NCI-H774 (cell line): ENCODE results near the gene POP5.
"Not testable (repeated sequence)": the region's sequence is repeated elsewhere in the genome, so short reads cannot be mapped to it uniquely, and the experiment has no call there.

Experiments used
- DNase-seq: peaks from one replicate; lab custom pipeline; 2025; lab: John Stamatoyannopoulos, UW

The POP5 gene, protein sequence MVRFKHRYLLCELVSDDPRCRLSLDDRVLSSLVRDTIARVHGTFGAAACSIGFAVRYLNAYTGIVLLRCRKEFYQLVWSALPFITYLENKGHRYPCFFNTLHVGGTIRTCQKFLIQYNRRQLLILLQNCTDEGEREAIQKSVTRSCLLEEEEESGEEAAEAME

DNA sequence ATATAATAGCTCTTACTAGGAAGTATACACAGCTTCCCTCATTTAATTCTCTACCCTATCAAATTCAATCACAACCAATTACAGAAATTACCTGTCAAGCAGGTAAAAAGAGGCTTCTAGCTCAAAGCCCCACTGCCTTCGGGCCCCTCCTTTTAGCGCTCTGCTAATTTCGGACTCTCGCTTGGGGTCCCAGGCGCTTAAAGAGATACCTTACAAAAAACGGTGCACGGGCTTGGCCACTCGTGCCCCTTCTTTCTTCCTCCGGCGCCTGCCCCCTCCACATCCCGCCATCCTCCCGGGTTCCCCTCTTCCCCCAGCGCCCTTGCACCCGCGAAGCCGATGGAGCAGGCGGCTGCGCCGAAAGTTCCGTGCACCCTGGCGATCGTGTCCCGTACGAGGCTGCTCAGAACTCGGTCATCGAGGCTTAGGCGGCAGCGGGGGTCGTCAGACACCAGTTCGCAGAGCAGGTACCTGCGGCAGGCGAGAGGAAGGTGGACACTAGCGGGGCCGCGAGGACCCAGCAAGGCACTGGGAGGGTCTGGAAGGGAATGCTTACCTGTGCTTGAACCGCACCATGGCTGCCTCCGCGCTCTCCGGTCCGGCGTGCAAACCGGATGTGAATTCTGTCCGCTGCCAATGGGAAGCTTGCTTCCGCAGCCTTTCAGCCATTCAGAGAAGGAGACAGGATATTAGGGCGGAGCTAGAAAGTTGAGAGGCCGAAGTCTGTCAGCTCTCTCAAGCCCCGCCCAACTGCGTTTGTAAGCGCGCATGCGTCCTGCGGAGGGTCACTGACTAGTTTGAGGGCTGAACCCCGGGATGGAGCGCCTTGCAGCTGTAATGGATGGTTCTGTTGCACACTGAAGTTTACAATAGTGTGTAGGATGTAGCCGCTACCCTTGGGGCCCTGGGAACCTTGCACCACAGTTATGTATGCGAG, at the start of gene POP5:
POP5 (minus strand) TSS at position 616 of the 937 bp plus-strand sequence; CDS start at position 576, 40 bp downstream.
- peak; percentile 100 for DNase-seq

- DNase-seq, result no peak
These were observed 49.1 kb upstream of the POP5 start for GRCh38 chr12:120630104-120630892.

DNA sequence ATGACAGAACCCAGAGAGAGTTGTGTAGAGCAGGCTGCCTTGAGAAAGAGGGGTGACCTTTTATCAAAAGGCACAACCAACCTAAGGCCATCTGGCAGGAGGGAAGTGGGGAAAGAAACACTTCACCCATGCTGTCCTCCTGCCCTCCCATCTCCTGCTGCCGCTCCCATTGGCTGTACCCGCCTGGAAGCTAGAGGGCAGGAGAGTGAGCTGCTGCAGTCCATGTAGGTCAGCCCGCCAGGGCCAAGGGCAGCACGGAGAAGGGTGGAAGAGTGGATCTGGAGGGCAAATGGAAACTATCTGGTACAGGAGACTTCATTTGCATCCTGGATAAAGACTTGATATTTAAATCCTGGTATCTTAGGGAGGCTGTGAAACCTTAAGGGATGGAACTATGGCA, 47.7 kb upstream of the POP5 start:
- no peak for DNase-seq

DNA sequence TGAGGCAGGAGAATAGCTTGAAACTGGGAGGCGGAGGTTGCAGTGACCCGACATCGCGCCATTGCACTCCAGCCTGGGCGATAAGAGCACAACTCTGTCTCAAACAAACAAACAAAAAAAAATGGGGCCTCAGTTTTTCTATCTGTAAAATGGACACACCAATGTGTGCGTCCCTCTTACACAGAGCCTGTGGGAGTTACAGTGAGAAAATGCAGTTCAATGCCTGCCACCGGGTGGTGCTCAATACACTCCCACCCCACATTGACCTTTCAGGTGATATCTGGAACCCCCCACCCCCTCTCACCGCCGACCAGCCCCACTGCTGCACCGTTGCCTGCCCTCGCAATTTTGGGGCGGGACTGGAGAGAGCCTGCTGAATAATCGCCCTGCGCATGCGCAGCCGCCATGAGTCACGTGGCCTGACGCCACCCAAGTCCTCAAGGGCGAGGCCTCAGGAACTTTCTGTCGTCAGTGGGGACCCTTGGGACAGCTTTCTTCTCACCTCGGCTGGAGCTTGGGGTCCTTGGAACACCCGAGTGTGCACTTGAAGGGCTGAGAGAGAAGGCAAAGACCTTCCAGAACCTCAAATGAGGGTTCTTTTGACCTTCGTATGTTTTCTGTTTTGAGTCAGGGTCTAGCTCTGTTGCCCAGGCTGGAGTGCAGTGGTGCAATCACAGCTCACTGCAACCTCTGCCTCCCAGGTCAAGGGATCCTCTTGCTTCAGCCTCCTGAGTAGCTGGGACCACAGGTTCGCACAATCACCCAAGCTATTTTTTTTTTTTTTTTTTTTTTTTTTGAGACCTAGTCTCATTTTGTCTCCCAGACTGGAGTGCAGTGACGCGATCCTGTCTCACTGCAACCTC, 44.6 kb upstream of the POP5 start:
- no peak for DNase-seq

GRCh38 chr12:120620624-120621023, 39.4 kb upstream of the POP5 start:
- no peak for DNase-seq

DNA sequence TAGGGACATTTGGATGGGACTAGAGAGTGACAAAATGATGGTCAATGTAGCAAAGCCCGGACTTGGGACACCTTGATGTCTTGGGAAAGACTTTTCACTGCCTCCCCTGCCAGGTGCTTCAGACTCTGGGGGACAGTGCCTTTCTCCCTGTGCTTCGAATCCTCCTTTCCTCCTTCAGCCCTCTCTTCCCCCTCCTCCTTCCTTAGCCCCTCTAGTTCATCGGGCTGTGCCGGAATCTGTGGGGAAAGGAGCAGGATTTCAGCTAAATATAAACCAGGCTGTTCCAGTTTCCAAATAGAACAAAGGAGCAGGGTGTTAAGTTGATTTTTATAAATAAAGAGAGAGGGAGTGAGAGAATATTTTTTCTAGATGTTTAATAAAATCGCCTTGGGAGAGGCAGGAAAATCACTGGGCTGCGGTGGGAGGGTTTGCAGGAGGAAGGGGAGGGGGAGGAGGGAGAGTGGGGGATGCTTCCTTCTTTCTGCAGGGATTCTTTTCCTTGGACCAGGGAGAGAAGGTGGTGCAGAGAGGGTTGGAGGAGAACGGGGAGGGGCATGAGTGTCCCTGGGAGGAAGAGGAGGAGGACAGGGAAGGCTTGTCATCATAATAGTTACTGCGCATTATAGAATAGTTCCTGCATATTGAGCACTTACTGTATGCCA, 37.9 kb upstream of the POP5 start:
- DNase-seq, result no peak

DNA sequence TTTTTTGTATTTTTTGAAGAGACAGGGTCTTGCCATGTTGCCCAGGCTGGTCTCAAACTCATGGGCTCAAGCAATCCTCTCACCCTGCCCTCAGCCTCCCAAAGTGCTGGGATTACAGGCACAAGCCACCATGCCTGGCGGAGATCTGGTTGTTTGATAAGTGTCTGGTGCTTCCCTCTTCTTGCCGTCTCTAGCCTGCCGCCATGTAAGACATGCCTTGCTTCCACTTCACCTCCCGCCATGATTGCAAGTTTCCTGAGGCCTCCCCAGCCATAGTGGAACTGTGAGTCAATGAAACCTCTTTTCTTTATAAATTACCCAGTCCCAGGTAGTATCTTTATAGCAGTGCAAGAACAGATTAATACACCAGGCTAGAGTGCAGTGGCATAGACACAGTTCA, 36.6 kb upstream of the POP5 start:
- not testable (repeated sequence) for DNase-seq

GRCh38 chr12:120617193-120617592, 36.0 kb upstream of the POP5 start:
- DNase-seq, result not testable (repeated sequence)

DNA sequence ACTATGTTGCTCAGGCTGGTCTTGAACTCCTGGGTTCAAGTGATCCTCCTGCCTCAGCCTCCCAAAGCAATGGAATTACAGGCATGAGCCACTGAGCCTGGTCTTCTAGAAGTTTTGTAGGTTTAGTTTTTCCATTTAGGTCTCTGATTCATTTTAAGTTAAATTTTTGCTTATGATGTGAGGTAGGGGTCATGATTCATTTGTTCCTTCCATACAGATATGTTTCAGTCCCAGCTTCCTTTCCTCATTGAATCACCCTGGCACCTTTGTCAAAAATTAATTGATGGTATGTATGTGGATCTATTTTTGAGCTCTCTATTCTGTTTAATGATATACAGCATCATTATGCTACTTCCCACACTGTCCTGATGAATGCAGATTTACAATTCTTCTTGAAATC, 33.6 kb upstream of the POP5 start:
- no peak for DNase-seq

DNA sequence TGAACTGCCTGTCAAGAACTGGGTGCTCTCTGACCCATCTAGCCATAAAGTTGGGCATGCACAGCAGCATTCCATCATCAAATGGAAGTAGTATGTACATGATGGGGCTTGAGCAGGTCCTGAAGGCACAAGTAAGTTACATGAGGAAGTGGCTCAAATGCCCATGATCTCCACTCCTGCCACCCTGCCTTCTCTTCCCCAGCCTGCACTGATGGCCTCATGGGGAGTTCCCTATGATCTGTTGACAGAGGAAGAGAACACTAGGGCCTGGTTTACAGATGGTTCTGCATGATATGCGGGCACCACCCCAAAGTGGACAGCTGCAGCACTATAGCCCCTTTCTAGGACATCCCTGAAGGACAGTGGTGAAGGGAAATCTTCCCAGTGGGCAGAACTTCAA, 30.3 kb upstream of the POP5 start:
- not testable (repeated sequence) for DNase-seq

- DNase-seq, result no peak
These were observed 29.4 kb upstream of the POP5 start for GRCh38 chr12:120610560-120610959.

- not testable (repeated sequence) for DNase-seq
These were observed 21.2 kb upstream of the POP5 start for GRCh38 chr12:120602416-120602815.

- DNase-seq, result no peak
These were observed 18.7 kb upstream of the POP5 start for GRCh38 chr12:120599672-120600552.

DNA sequence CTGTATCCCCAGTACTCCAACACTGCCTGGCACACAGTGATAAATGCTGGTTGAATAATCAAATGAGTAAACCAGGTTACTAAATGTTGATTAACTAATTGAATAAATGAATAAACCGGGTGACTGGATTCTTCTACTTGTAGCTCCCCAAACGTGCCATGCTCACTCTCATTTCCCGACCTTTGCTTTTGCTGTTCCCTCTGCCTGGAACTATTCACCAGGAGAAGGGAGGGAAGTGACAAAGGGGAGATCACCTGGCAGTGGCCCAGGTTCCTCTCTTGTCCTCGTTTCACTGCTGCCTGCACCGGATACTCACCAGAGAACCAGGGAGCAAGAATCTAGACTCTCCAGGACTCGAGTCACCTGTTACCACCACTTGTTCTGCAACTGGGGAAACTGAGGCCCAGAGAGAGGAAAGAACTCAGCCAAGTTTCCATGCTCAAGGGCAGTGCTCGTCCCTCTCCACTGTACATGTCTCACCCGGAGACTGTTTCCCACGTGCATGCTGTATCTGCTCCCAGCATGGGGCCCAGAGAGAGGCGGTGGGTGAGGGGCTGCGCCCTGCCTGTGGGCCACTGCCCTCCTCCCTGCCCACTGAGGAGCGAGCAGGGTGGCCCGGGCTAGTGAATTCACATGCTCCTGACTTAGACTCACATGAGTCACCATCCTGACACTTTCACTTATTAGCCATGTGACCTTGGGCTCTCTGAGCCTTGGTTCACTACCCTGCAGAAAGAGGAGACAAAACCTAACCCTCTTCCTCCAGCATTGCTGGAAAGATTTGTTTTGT, 17.7 kb upstream of the POP5 start:
- no peak for DNase-seq

DNA sequence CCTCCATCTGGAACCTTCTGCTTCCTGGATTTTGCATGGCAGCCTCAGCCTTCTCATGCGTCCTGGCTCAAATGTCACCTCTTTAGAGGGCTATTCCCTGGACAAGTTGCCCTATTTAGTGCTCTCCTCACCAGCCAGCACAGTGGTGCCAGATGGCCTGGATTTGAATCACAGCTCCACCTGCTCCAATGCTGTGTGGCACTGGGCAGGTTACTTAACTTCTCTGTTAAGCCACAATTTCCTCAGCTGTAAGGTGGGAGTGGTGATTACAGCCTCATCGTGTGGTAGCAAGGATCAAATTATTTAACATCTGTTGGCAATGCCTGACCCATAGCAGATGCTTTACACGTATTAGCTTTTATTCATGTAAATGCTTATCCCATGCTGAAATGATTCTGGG, 16.7 kb upstream of the POP5 start:
- DNase-seq, result no peak

GRCh38 chr12:120596901-120597300, 15.7 kb upstream of the POP5 start:
- no peak for DNase-seq

DNA sequence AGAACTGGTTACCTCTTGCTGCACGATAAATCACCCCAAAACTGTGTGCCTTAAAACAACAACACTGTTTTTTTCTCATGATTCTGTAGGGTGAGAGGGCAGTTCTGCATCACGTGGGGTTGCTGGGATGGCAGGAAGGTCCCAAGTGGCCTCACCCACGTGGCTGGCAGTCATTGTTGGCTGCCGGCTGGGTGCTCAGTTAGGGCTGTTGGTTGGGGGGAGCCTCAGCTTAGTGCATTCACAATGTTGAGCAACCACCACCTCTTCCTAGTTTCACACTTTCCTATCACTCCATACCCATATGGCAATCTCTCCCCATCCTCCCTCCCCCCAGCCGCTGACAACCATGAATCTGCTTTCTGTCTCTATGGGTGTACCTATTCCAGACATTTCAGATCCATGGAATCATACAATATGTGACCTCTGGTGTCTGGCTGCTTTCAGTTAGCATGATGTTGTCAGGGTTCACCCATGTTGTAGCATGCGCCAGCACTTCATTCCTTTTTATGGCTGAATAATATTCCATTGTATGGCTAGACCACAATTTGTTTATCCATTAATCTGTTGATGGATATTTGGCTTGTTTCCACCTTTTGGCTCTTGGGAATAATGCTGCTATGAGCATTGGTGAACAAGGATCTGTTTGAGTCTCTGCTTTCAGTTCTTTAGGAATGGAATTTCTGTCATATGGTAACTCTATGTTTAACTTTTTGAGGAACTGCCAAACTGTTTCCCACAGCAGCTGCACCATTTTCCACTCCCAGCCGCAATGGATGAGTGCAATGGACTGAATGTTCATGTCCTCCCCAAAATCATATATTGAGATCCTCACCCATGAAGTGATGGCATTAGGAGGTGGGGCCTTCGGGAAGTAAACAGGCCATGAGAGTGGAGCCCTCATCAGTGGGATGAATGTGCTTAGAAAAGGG, 11.2 kb upstream of the POP5 start:
- no peak for DNase-seq

DNA sequence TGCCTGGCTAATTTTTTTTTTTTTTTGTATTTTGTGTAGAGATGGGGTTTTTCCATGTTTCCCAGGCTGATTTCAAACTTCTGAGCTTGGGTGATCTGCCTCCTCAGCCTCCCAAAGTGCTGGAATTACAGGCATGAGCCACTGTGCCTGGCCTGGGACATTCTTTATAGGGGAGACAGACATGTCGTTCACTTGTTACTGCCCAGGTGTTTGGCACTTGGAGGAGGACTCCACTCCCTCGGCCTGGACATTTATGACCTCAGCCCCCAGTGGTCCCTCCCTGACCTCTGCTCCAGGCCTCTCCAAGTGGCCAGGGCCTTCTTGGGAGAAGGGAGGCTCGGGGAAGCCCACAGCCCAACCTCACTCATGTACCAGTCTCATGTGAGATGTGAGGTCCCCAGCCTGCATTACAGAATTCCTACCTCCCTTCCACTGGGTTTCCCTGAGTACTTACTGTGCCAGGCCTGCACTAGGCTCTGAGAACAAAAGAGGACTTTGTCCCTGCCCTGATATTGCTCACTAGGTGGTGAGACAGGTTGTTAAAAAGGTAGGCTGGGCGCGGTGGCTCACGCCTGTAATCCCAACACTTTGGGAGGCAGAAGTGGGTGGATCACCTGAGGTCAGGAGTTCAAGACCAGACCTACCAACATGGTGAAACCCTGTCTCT, 9.7 kb upstream of the POP5 start:
- no peak for DNase-seq
